Measurements from ENCODE around the gene TEX261. TPM values are rescaled to one million over a fixed set of nuclear protein-coding genes. Genes with fewer than 3 reads are reported as not detected.

TEX261 gene
- total and polyA plus RNA-seq, 7 experiments from 2014 or later: 33.2 to 66.3 (median 44.4) TPM

GRCh38 chr2:70959851-70960832 is 34.5 kb downstream of the TEX261 start:
- Mint-ChIP-seq H3K36me3 (no peaks in the 10 kb centered on the region), H3K4me1 (peaks cover 5 to 8% (median 6%) of the 10 kb centered on the region in 7 donors), H3K27ac (peak overlapping the region in 1 of 9 donors; percentile 14), H3K27me3 (peaks cover 32 to 45% (median 43%) of the 10 kb centered on the region in 5 donors), H3K9me3 (peaks cover 0 to 2% (median 0%) of the 10 kb centered on the region in 11 donors), H3K4me3 (peak overlapping the region in 1 of 10 donors; percentile 26)
- Histone ChIP-seq H3K36me3 (ENCODE audit: control insufficient read depth in 2 of 3, insufficient read depth in 3 of 3, low read length in 3 of 3) (no peaks in the 10 kb centered on the region), H3K4me3 (ENCODE audit: low read length) (no peak overlapping the region), H3K27ac (ENCODE audit: low read depth, low read length) (no peak overlapping the region), H3K9me3 (ENCODE audit: control insufficient read depth in 2 of 3, low read length in 3 of 3) (no peaks in the 10 kb centered on the region), H3K27me3 (ENCODE audit: control insufficient read depth in 2 of 2, insufficient read depth in 2 of 2, low read length in 2 of 2) (no peaks in the 10 kb centered on the region), H3K4me1 (ENCODE audit: control insufficient read depth in 2 of 2, insufficient read depth in 2 of 2, low read length in 2 of 2) (peaks cover 4 to 9% of the 10 kb centered on the region in 2 donors)
- intact Hi-C loops (cut with micrococcal nuclease): no loop called here
- ATAC-seq (no peak), DNase-seq (peak in 1 of 9 donors; percentile 5)
- ChIA-PET POLR2A (no interaction called here), CTCF (interaction anchor here (0.9 kb wide), 1 partner anchor 9 kb away, joined by 3 read pairs; no protein-coding TSS in a partner anchor)

- ATAC-seq: no peak
- Histone ChIP-seq H3K4me3 (ENCODE audit: low read length) (no peak overlapping the region), H3K4me1 (ENCODE audit: control insufficient read depth in 2 of 2, insufficient read depth in 2 of 2, low read length in 2 of 2) (peaks cover 0 to 6% of the 10 kb centered on the region in 2 donors), H3K9me3 (ENCODE audit: control insufficient read depth in 2 of 3, low read length in 3 of 3) (no peaks in the 10 kb centered on the region), H3K27ac (ENCODE audit: low read depth, low read length) (no peak overlapping the region), H3K36me3 (ENCODE audit: control insufficient read depth in 2 of 3, insufficient read depth in 3 of 3, low read length in 3 of 3) (no peaks in the 10 kb centered on the region), H3K27me3 (ENCODE audit: control insufficient read depth in 2 of 2, insufficient read depth in 2 of 2, low read length in 2 of 2) (no peaks in the 10 kb centered on the region)
- Mint-ChIP-seq H3K27me3 (peaks cover 36 to 49% (median 43%) of the 10 kb centered on the region in 5 donors), H3K9me3 (peaks cover 0 to 2% (median 0%) of the 10 kb centered on the region in 11 donors), H3K36me3 (no peaks in the 10 kb centered on the region), H3K4me3 (no peak overlapping the region), H3K4me1 (peaks cover 0 to 5% (median 0%) of the 10 kb centered on the region in 7 donors), H3K27ac (no peak overlapping the region)
- ChIA-PET POLR2A (no interaction called here), CTCF (interaction anchor here (0.9 kb wide), 1 partner anchor 8 kb away, joined by 3 read pairs; no protein-coding TSS in a partner anchor)
- peak in 1 of 9 donors; percentile 2 for DNase-seq
- intact Hi-C loops (cut with micrococcal nuclease): no loop called here
Observed at GRCh38 chr2:70959271-70959761, 35.4 kb downstream of the TEX261 start.

- intact Hi-C loops (cut with micrococcal nuclease): no loop called here
- ATAC-seq (no peak), DNase-seq (no peak)
- H3K36me3 ChIP-seq (ENCODE audit: control insufficient read depth in 2 of 3, insufficient read depth in 3 of 3, low read length in 3 of 3): no peaks in the 10 kb centered on the region
- H3K27me3 ChIP-seq (ENCODE audit: control insufficient read depth in 2 of 2, insufficient read depth in 2 of 2, low read length in 2 of 2): no peaks in the 10 kb centered on the region
- H3K4me1 ChIP-seq (ENCODE audit: control insufficient read depth in 2 of 2, insufficient read depth in 2 of 2, low read length in 2 of 2): peaks cover 0 to 6% of the 10 kb centered on the region in 2 donors
- Mint-ChIP-seq H3K27me3 (peaks cover 36 to 50% (median 46%) of the 10 kb centered on the region in 5 donors), H3K36me3 (no peaks in the 10 kb centered on the region), H3K4me1 (peaks cover 0 to 5% (median 0%) of the 10 kb centered on the region in 7 donors), H3K9me3 (peaks cover 0 to 2% (median 0%) of the 10 kb centered on the region in 11 donors), H3K4me3 (no peak overlapping the region), H3K27ac (no peak overlapping the region)
- ChIA-PET CTCF (no interaction called here), POLR2A (no interaction called here)
- no peaks in the 10 kb centered on the region for H3K9me3 ChIP-seq (ENCODE audit: control insufficient read depth in 2 of 3, low read length in 3 of 3)
- no peak overlapping the region for H3K4me3 ChIP-seq (ENCODE audit: low read length)
- no peak overlapping the region for H3K27ac ChIP-seq (ENCODE audit: low read depth, low read length)
Observed at GRCh38 chr2:70958759-70959158, 35.9 kb downstream of the TEX261 start.

- Histone ChIP-seq H3K27me3 (ENCODE audit: control insufficient read depth in 2 of 2, insufficient read depth in 2 of 2, low read length in 2 of 2) (no peaks in the 10 kb centered on the region), H3K36me3 (ENCODE audit: control insufficient read depth in 2 of 3, insufficient read depth in 3 of 3, low read length in 3 of 3) (no peaks in the 10 kb centered on the region), H3K27ac (ENCODE audit: low read depth, low read length) (no peak overlapping the region), H3K4me3 (ENCODE audit: low read length) (no peak overlapping the region), H3K4me1 (ENCODE audit: control insufficient read depth in 2 of 2, insufficient read depth in 2 of 2, low read length in 2 of 2) (peaks cover 0 to 6% of the 10 kb centered on the region in 2 donors), H3K9me3 (ENCODE audit: control insufficient read depth in 2 of 3, low read length in 3 of 3) (no peaks in the 10 kb centered on the region)
- ChIA-PET POLR2A (no interaction called here), CTCF (no interaction called here)
- ATAC-seq: no peak
- no peak overlapping the region for H3K4me3 Mint-ChIP-seq
- peaks cover 0 to 5% (median 0%) of the 10 kb centered on the region in 7 donors for H3K4me1 Mint-ChIP-seq
- intact Hi-C loops (cut with micrococcal nuclease): no loop called here
- peaks cover 35 to 46% (median 41%) of the 10 kb centered on the region in 5 donors for H3K27me3 Mint-ChIP-seq
- peaks cover 0 to 2% (median 0%) of the 10 kb centered on the region in 11 donors for H3K9me3 Mint-ChIP-seq
- H3K36me3 Mint-ChIP-seq: no peaks in the 10 kb centered on the region
- DNase-seq: no peak
- H3K27ac Mint-ChIP-seq: no peak overlapping the region
Observed at GRCh38 chr2:70957798-70958197, 36.9 kb downstream of the TEX261 start.

GRCh38 chr2:70956141-70956540 is 38.5 kb downstream of the TEX261 start:
- ATAC-seq (no peak), DNase-seq (no peak)
- Histone ChIP-seq H3K36me3 (ENCODE audit: control insufficient read depth in 2 of 3, insufficient read depth in 3 of 3, low read length in 3 of 3) (no peaks in the 10 kb centered on the region), H3K27me3 (ENCODE audit: control insufficient read depth in 2 of 2, insufficient read depth in 2 of 2, low read length in 2 of 2) (no peaks in the 10 kb centered on the region), H3K4me1 (ENCODE audit: control insufficient read depth in 2 of 2, insufficient read depth in 2 of 2, low read length in 2 of 2) (peaks cover 0 to 6% of the 10 kb centered on the region in 2 donors), H3K9me3 (ENCODE audit: control insufficient read depth in 2 of 3, low read length in 3 of 3) (no peaks in the 10 kb centered on the region), H3K4me3 (ENCODE audit: low read length) (no peak overlapping the region), H3K27ac (ENCODE audit: low read depth, low read length) (no peak overlapping the region)
- no peak overlapping the region for H3K4me3 Mint-ChIP-seq
- ChIA-PET POLR2A (no interaction called here), CTCF (no interaction called here)
- H3K27me3 Mint-ChIP-seq: peaks cover 27 to 45% (median 36%) of the 10 kb centered on the region in 5 donors
- H3K27ac Mint-ChIP-seq: no peak overlapping the region
- intact Hi-C loops (cut with micrococcal nuclease): no loop called here
- no peaks in the 10 kb centered on the region for H3K36me3 Mint-ChIP-seq
- no peaks in the 10 kb centered on the region for H3K9me3 Mint-ChIP-seq
- peaks cover 0 to 5% (median 0%) of the 10 kb centered on the region in 7 donors for H3K4me1 Mint-ChIP-seq

- H3K4me1 ChIP-seq (ENCODE audit: control insufficient read depth in 2 of 2, insufficient read depth in 2 of 2, low read length in 2 of 2): peaks cover 0 to 6% of the 10 kb centered on the region in 2 donors
- H3K9me3 ChIP-seq (ENCODE audit: control insufficient read depth in 2 of 3, low read length in 3 of 3): no peaks in the 10 kb centered on the region
- ATAC-seq (no peak), DNase-seq (no peak)
- no peaks in the 10 kb centered on the region for H3K36me3 Mint-ChIP-seq
- no peak overlapping the region for H3K4me3 Mint-ChIP-seq
- H3K36me3 ChIP-seq (ENCODE audit: control insufficient read depth in 2 of 3, insufficient read depth in 3 of 3, low read length in 3 of 3): no peaks in the 10 kb centered on the region
- H3K27ac ChIP-seq (ENCODE audit: low read depth, low read length): no peak overlapping the region
- H3K27me3 ChIP-seq (ENCODE audit: control insufficient read depth in 2 of 2, insufficient read depth in 2 of 2, low read length in 2 of 2): no peaks in the 10 kb centered on the region
- peaks cover 0 to 4% (median 0%) of the 10 kb centered on the region in 7 donors for H3K4me1 Mint-ChIP-seq
- H3K9me3 Mint-ChIP-seq: no peaks in the 10 kb centered on the region
- H3K4me3 ChIP-seq (ENCODE audit: low read length): no peak overlapping the region
- CTCF ChIA-PET: interaction anchor here (0.7 to 1.5 kb wide), 3 partner anchors 9 to 297 kb away, joined by 3 to 4 read pairs (median 3); no protein-coding TSS in a partner anchor
- peaks cover 22 to 45% (median 32%) of the 10 kb centered on the region in 5 donors for H3K27me3 Mint-ChIP-seq
- POLR2A ChIA-PET: no interaction called here
- intact Hi-C loops (cut with micrococcal nuclease): no loop called here
- no peak overlapping the region for H3K27ac Mint-ChIP-seq
Observed at GRCh38 chr2:70954886-70955285, 39.8 kb downstream of the TEX261 start.
